ENCODE measurements around the gene PLP2. TPM values are rescaled to one million over a fixed set of nuclear protein-coding genes. Genes with fewer than 3 reads are reported as not detected.

PLP2 gene
- total RNA-seq, 2 donors from 2014 or later, result 19.4 to 30.1 TPM

DNA sequence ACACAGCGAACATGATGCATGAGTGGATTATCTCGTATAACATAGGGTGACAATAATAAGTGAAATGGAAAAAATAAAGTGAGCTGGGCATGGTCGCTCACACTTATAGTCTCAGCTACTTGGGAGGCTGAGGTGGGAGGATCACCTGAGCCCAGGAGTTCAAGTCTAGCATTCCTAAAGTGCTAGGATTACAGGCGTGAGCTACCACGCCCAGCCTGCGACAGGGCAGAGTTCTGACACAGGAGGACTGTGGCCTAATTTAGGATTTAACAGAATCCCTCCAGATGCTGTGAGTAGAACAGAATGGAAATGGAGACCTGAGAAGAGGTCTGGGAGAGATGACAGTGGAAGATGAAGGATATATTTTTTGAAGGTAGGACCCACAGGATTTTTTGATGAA is 17.9 kb downstream of the PLP2 start:
- ATAC-seq (no peak), DNase-seq (no peak)
- 76 to 82% methylated on average over 6 of the region's 6 CpGs for WGBS, 2 donors
- H3K27me3 ChIP-seq, result no peaks in the 10 kb centered on the region
- H3K9me3 ChIP-seq, result no peaks in the 10 kb centered on the region
- H3K27ac ChIP-seq, result peak overlapping the region in 3 of 4 donors; percentile 77 to 87 (median 78)
- peaks cover 17% of the 10 kb centered on the region for H3K4me1 ChIP-seq
- no peaks in the 10 kb centered on the region for H3K36me3 ChIP-seq (replicated peaks in 1 of 2; ENCODE audit: insufficient read depth in 1 of 2, low read depth in 2 of 2)
- TF ChIP-seq, protein P1, sequence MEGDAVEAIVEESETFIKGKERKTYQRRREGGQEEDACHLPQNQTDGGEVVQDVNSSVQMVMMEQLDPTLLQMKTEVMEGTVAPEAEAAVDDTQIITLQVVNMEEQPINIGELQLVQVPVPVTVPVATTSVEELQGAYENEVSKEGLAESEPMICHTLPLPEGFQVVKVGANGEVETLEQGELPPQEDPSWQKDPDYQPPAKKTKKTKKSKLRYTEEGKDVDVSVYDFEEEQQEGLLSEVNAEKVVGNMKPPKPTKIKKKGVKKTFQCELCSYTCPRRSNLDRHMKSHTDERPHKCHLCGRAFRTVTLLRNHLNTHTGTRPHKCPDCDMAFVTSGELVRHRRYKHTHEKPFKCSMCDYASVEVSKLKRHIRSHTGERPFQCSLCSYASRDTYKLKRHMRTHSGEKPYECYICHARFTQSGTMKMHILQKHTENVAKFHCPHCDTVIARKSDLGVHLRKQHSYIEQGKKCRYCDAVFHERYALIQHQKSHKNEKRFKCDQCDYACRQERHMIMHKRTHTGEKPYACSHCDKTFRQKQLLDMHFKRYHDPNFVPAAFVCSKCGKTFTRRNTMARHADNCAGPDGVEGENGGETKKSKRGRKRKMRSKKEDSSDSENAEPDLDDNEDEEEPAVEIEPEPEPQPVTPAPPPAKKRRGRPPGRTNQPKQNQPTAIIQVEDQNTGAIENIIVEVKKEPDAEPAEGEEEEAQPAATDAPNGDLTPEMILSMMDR (IDR thresholded peaks at IDR 0.05), result no peak
- no peak for TF ChIP-seq POLR2A (IDR thresholded peaks at IDR 0.05)
- no peak overlapping the region for H3K4me3 ChIP-seq
- intact Hi-C loops (cut with DNase I), result no loop called here

DNA sequence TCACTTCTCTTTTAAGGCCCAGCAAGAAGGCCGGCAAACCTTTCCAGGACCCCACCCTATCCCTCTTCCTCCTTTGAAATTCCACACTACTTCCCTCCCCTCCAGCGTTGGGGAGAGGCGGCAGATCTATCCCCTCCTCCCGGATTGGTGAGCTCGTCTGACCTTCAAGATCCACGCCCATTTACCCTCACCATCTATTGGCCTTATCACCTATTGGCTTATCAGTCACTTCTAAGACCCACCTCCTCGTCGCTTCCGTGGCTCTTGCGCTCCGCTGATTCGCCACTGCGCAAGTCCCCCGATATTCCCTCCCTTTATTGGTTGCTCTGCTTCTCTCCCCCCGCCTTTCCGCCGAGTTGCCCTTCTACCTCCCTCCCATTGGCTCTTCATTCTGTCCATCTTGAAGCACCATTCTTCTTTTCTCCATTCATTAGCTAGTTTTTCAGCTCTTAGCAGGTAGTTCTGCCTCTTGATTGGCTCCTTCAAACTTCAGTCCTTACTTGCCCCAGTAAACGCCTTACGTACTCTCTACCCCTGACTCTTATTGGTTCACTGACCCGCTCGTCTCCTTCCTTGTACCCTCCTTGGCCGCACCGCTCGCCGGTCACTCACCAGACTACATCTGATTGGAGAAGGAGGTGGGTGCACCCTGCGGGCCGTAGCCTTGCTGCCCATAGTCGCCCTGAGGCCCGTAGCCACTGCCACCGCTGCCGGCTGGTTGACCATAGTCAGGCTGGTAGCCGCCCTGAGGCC is 19.3 kb downstream of the PLP2 start:
- TF ChIP-seq POLR2A (IDR thresholded peaks at IDR 0.05), result peak; percentile 83 to 93 (median 92)
- TF ChIP-seq, protein P1 (IDR thresholded peaks at IDR 0.05), result no peak
- WGBS, 2 donors, result 0% methylated on average over 25 of the region's 32 CpGs
- Histone ChIP-seq H3K4me3 (peak overlapping the region; percentile 27 to 43), H3K9me3 (no peaks in the 10 kb centered on the region), H3K4me1 (peaks cover 10% of the 10 kb centered on the region), H3K27ac (peak overlapping the region; percentile 79 to 95 (median 86)), H3K36me3 (replicated peaks in 1 of 2; ENCODE audit: insufficient read depth in 1 of 2, low read depth in 2 of 2) (no peaks in the 10 kb centered on the region), H3K27me3 (no peaks in the 10 kb centered on the region)
- intact Hi-C loops (cut with DNase I), result no loop called here
- DNase-seq (peak; percentile 89 to 97 (median 92)), ATAC-seq (peak; percentile 91)

DNA sequence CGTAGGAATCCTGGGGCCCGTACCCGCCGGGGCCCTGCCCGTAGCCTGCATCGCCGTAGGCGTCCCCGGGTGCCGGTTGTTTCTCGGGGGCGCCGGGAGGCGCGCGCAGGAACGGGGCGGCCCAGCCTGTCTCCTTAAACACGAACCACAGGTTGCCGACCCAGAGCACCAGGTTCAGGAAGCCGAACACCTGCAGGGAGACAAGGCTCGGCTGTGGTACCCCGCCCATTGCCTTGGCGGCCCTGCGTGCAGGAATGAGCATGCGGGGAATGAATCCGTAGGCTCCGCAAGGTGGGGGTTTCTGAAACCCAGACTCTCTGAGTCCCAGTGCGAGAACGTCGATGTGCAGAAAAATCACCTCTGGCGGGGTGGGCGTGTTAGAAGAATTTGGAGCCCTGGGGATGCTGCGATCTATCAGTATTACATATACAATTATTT is 19.9 kb downstream of the PLP2 start:
- intact Hi-C loops (cut with DNase I), result no loop called here
- no peak for ATAC-seq

DNA sequence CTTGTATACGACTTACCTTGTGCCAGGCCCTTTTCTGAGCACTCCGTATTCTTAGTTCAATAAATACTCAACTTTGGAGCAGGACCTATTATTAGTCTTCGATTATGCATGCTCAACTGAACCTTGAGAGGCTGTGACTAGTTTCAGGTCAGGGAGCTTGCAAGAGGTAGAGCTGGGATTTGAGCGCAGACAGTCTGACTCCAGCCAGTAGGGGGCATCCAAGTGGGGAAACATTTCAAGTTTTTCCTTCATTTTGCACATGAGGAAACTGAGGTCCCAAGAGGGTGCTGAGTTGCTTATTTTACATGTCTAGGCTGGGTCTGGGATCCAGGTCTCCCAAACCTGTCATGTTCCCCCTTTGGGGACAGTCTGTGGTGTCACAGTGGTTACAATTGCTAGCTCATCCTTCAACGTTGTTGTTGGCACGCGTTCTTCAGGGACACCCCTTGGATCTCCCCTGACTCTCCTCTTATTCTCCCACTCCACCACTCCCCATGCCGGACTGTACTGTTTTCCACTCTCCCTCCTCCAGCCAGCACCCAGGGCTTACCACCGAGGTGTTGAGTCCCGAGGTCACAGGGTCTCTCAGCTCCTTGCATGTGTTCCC is 21.1 kb downstream of the PLP2 start:
- Histone ChIP-seq H3K27me3 (no peaks in the 10 kb centered on the region), H3K4me1 (peaks cover 5% of the 10 kb centered on the region), H3K36me3 (replicated peaks in 1 of 2; ENCODE audit: insufficient read depth in 1 of 2, low read depth in 2 of 2) (no peaks in the 10 kb centered on the region), H3K27ac (no peak overlapping the region), H3K4me3 (no peak overlapping the region), H3K9me3 (no peaks in the 10 kb centered on the region)
- 35 to 37% methylated on average over 5 to 9 of the region's 10 CpGs for WGBS, 2 donors
- DNase-seq (peak; percentile 28 to 44 (median 30)), ATAC-seq (no peak)
- intact Hi-C loops (cut with DNase I), result no loop called here
- TF ChIP-seq, protein P1 (IDR thresholded peaks at IDR 0.05), result peak in 6 of 7 experiments; percentile 22 to 48 (median 40)
- TF ChIP-seq POLR2A (IDR thresholded peaks at IDR 0.05), result no peak

More for the DNA sequence above, 19.9 kb downstream of the PLP2 start:
- 1 to 4% methylated on average over 6 to 32 of the region's 34 CpGs for WGBS, 2 donors
- TF ChIP-seq POLR2A (IDR thresholded peaks at IDR 0.05), result no peak
- H3K9me3 ChIP-seq, result no peaks in the 10 kb centered on the region
- DNase-seq, result peak in 1 of 4 donors; percentile 24
- H3K4me1 ChIP-seq, result peaks cover 6% of the 10 kb centered on the region
- H3K27ac ChIP-seq, result peak overlapping the region; percentile 79 to 95 (median 86)
- H3K36me3 ChIP-seq (replicated peaks in 1 of 2; ENCODE audit: insufficient read depth in 1 of 2, low read depth in 2 of 2), result no peaks in the 10 kb centered on the region
- H3K27me3 ChIP-seq, result no peaks in the 10 kb centered on the region
- peak overlapping the region; percentile 27 to 43 for H3K4me3 ChIP-seq

DNA sequence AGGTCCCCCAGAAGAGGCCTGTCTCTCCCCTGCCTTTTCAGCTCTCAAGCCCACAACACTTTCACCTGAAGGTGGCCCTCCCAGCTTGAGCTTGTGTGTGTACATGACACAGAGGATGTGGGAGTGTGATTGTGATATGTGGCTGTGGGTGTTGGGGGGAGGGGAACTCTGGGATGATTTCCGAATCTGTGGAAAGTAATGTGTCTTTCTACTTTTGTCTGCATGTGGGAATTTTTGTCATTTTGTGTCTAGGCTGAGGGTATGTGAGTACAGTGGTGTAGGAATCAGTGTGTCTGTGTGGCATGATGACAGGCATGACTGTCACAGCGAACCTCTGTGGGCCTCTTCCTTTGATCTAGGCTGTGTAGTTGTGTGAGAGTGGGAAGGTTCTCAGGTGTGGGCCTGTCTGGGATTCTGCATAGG is 21.9 kb downstream of the PLP2 start:
- H3K36me3 ChIP-seq (replicated peaks in 1 of 2; ENCODE audit: insufficient read depth in 1 of 2, low read depth in 2 of 2), result no peaks in the 10 kb centered on the region
- TF ChIP-seq POLR2A (IDR thresholded peaks at IDR 0.05), result no peak
- TF ChIP-seq, protein P1 (IDR thresholded peaks at IDR 0.05), result no peak
- DNase-seq, result no peak
- H3K27me3 ChIP-seq, result no peaks in the 10 kb centered on the region
- intact Hi-C loops (cut with DNase I), result no loop called here
- H3K4me3 ChIP-seq, result no peak overlapping the region
- ATAC-seq, result no peak
- H3K27ac ChIP-seq, result no peak overlapping the region
- no peaks in the 10 kb centered on the region for H3K9me3 ChIP-seq
- WGBS, 2 donors, result 50 to 89% methylated on average over 1 to 2 of the region's 2 CpGs
- peaks cover 5% of the 10 kb centered on the region for H3K4me1 ChIP-seq
